GM12878 (cell line): ENCODE measurements around the gene ABR. TPM values are rescaled to one million over a fixed set of nuclear protein-coding genes. Genes with fewer than 3 reads are reported as not detected.

Source experiments
- ATAC-seq: fragments of 200-7000 bp; cut with Tn5 transposase; 3 replicates; pipeline ENCODE4 v1.9.1; 2020; ENCODE audit warnings: mild to moderate bottlenecking, moderate library complexity
- BruUV-seq: library from RNA; stranded (reverse); fragments of 400-500 nt; replicated peaks from 2 replicates; lab custom pipeline; 2021; lab: Mats Ljungman, UMichigan
- CTCF ChIA-PET: fragments of 300-600 bp; sonication (Branson Sonifier 250); formaldehyde crosslinking; extraction: SDS; loops from one replicate; lab custom pipeline; 2021; ENCODE audit warnings: inconsistent platforms; lab: Yijun Ruan, JAX
- POLR2A ChIA-PET: fragments of 350-600 bp; formaldehyde crosslinking; extraction: SDS; loops from one replicate; lab custom pipeline; 2021; ENCODE audit warnings: inconsistent platforms; lab: Charles Lee
- RAD21 ChIA-PET: fragments of 300-600 bp; sonication (Branson Sonifier 250); formaldehyde crosslinking; loops from one replicate; lab custom pipeline; 2023; ENCODE audit warnings: antibody characterized with exemption; ENCODE audit not compliant: unreplicated experiment; lab: Charles Lee
- SMC1A ChIA-PET: fragments of 300-600 bp; sonication (Branson Sonifier 250); formaldehyde crosslinking; loops from one replicate; lab custom pipeline; 2023; ENCODE audit not compliant: unreplicated experiment, uncharacterized antibody; lab: Charles Lee
- DNase-seq: peaks from one replicate; pipeline ENCODE4 v3.0.0-alpha.2; 2011; ENCODE audit warnings: low read depth, low spot score
- FAIRE-seq: peaks from 3 replicates; lab custom pipeline; 2011; peaks lifted over from hg19 to GRCh38; lab: Jason Lieb, UNC
- H2AFZ ChIP-seq: 2 replicates; pipeline ENCODE4 v1.6.0; 2011; ENCODE audit warnings: low read depth, low read length, control low read depth; ENCODE audit not compliant: control insufficient read depth
- H3K27ac ChIP-seq: 2 replicates; pipeline ENCODE4 v1.5.1; 2011; ENCODE audit warnings: control low read depth; ENCODE audit not compliant: control insufficient read depth, insufficient read depth
- H3K27me3 ChIP-seq, 2 experiments: replicated peaks in 1 of 2; 2 replicates each; pipeline versions ENCODE4 v1.6.0 to v1.6.1; 2011; ENCODE audit warnings: low read length in 1 of 2; ENCODE audit not compliant: control insufficient read depth in 2 of 2, insufficient read depth in 2 of 2
- H3K36me3 ChIP-seq, 2 experiments: 2 replicates each; pipeline ENCODE4 v1.5.1; 2011; ENCODE audit warnings: low read length in 1 of 2; ENCODE audit not compliant: control insufficient read depth in 2 of 2, insufficient read depth in 2 of 2
- H3K4me1 ChIP-seq: 2 replicates; pipeline ENCODE4 v1.6.1; 2011; ENCODE audit warnings: mild to moderate bottlenecking, low read length, moderate library complexity, mixed read lengths; ENCODE audit not compliant: control insufficient read depth, insufficient read depth
- H3K4me2 ChIP-seq: 2 replicates; pipeline ENCODE4 v1.6.0; 2011; ENCODE audit warnings: control low read depth; ENCODE audit not compliant: control insufficient read depth, insufficient read depth
- H3K4me3 ChIP-seq: fragments of 200-600 bp; sonication (generic); 2 replicates; pipeline ENCODE4 v1.5.1; 2016
- H3K79me2 ChIP-seq: 2 replicates; pipeline ENCODE4 v1.6.0; 2011; ENCODE audit warnings: low read length; ENCODE audit not compliant: control insufficient read depth, insufficient read depth
- H3K9ac ChIP-seq: 2 replicates; pipeline ENCODE4 v1.8.0; 2011; ENCODE audit warnings: low read length, control low read depth, mixed read lengths; ENCODE audit not compliant: control insufficient read depth, insufficient read depth
- H3K9me3 ChIP-seq: replicated peaks from 3 replicates; pipeline ENCODE4 v1.5.1; 2011; ENCODE audit warnings: mild to moderate bottlenecking, low read length; ENCODE audit not compliant: control insufficient read depth, insufficient read depth
- H4K20me1 ChIP-seq: 2 replicates; pipeline ENCODE4 v1.6.0; 2011; ENCODE audit not compliant: control insufficient read depth, insufficient read depth
- BHLHE40 ChIP-seq, 2 experiments: fragments of 450-650 bp in 1 of 2; IDR thresholded peaks; 2 replicates each; pipeline ENCODE4 v1.6.1; 2011 to 2017; ENCODE audit warnings: low read depth in 2 of 2, borderline replicate concordance in 1 of 2, improper control_type of control experiment in 1 of 2, low read length in 1 of 2, mild to moderate bottlenecking in 1 of 2
- CBFB ChIP-seq: IDR thresholded peaks from 2 replicates; pipeline ENCODE4 v1.6.1; 2016; ENCODE audit warnings: antibody characterized with exemption, low read depth
- CBX5 ChIP-seq: sonication (generic); IDR thresholded peaks from 2 replicates; pipeline ENCODE4 v1.6.1; 2016; ENCODE audit warnings: low read depth, moderate library complexity, mild to moderate bottlenecking, inconsistent platforms
- CEBPB ChIP-seq, 2 experiments: fragments of 150-350 bp in 1 of 2; IDR thresholded peaks; 2 replicates each; pipeline ENCODE4 v1.6.1; 2012 to 2014; ENCODE audit warnings: low read depth in 2 of 2, low read length in 2 of 2, borderline replicate concordance in 1 of 2, inconsistent platforms in 1 of 2
- CHD2 ChIP-seq: IDR thresholded peaks from 2 replicates; pipeline ENCODE4 v1.6.1; 2011; ENCODE audit warnings: low read depth, low read length, improper control_type of control experiment, borderline replicate concordance
- CREM ChIP-seq: IDR thresholded peaks from 2 replicates; pipeline ENCODE4 v1.6.1; 2014; ENCODE audit warnings: antibody characterized with exemption, low read depth
- ESRRA ChIP-seq: IDR thresholded peaks from 2 replicates; pipeline ENCODE4 v1.6.1; 2012; ENCODE audit warnings: mild to moderate bottlenecking, low read length, improper control_type of control experiment
- HDGF ChIP-seq: fragments of 450-650 bp; IDR thresholded peaks from 2 replicates; pipeline ENCODE4 v1.6.1; 2016; ENCODE audit warnings: antibody characterized with exemption
- NR2C2 ChIP-seq: IDR thresholded peaks from 2 replicates; pipeline ENCODE4 v1.6.1; 2011; ENCODE audit warnings: borderline replicate concordance, low read depth; ENCODE audit not compliant: control insufficient read depth, insufficient read length
- NR2F1 ChIP-seq: fragments of 450-650 bp; conservative IDR thresholded peaks from 2 replicates; pipeline ENCODE4 v1.6.1; 2017; ENCODE audit warnings: mild to moderate bottlenecking
- PAX5 ChIP-seq: IDR thresholded peaks from 2 replicates; pipeline ENCODE4 v1.6.1; 2011; ENCODE audit warnings: low read depth, low read length, borderline replicate concordance
- PML ChIP-seq: IDR thresholded peaks from 2 replicates; pipeline ENCODE4 v1.6.1; 2012; ENCODE audit warnings: low read length, inconsistent platforms
- SMAD5 ChIP-seq: IDR thresholded peaks from 2 replicates; pipeline ENCODE4 v1.6.1; 2016; ENCODE audit warnings: antibody characterized with exemption, low read depth
- SMARCA5 ChIP-seq: fragments of 450-650 bp; IDR thresholded peaks from 2 replicates; pipeline ENCODE4 v1.6.1; 2017; ENCODE audit warnings: mild to moderate bottlenecking
- SP1 ChIP-seq: IDR thresholded peaks from one replicate; pipeline ENCODE4 v1.6.1; 2011; ENCODE audit warnings: low read depth, low read length
- TAF1 ChIP-seq: IDR thresholded peaks from 2 replicates; pipeline ENCODE4 v1.6.1; 2011; ENCODE audit warnings: mild to moderate bottlenecking, low read depth, low read length, borderline replicate concordance
- WGBS: methylation state at CpG from one replicate; pipeline ENCODE4 v1.1.6; 2016; ENCODE audit warnings: low lambda C conversion rate; ENCODE audit not compliant: insufficient replicate concordance, insufficient coverage; ENCODE audit errors: missing lambda C conversion rate; 5-methylcytosine and 5-hydroxymethylcytosine counted together
- in situ Hi-C: fragments of 300-500 bp; cut with MboI; formaldehyde crosslinking; loops from 9 replicates; pipeline ENCODE4 v1.14.3; 2018; ENCODE audit warnings: mixed read lengths
- intact Hi-C: fragments of 100-400 bp; cut with micrococcal nuclease; formaldehyde crosslinking; loops from one replicate; pipeline ENCODE4 v1.14.2; 2022; ENCODE audit not compliant: unreplicated experiment
- polyA plus RNA-seq, 11 experiments: library from polyadenylated mRNA; depleted of rRNA in 4 of 11; unstranded in 6 of 11; stranded (reverse) in 5 of 11; fragments of >200 nt; fragmentation: Nextera tagmentation in 4 of 11; fragmentation: Illumina TruSeq in 1 of 11; extraction: Ambion mirVana in 4 of 11; extraction: Trizol in 1 of 11; gene quantifications; 1 replicate in 1 of 11; 2 replicates in 10 of 11; pipeline versions ENCODE4 v1.2.1 to v1.2.3, GENCODE V29; 2011 to 2016; ENCODE audit warnings: inconsistent platforms in 2 of 11, missing spikeins in 2 of 11, low read depth in 1 of 11
- total RNA-seq, 4 experiments: library from RNA; depleted of rRNA in 3 of 4; stranded (reverse); fragments of >200 nt in 3 of 4; fragmentation: Illumina TruSeq in 1 of 4; extraction: Trizol in 1 of 4; gene quantifications; 2 replicates each; pipeline versions ENCODE4 v1.2.1 to v1.2.3, GENCODE V29; 2013 to 2021
- TF ChIP-seq, protein P1 (sequence below): fragments of 450-650 bp; IDR thresholded peaks from 2 replicates; pipeline ENCODE4 v1.6.1; 2016; ENCODE audit warnings: mild to moderate bottlenecking
- TF ChIP-seq, protein P2 (sequence below): fragments of 450-650 bp; IDR thresholded peaks from 2 replicates; pipeline ENCODE4 v1.6.1; 2017; ENCODE audit warnings: antibody characterized with exemption, mild to moderate bottlenecking, moderate library complexity
- TF ChIP-seq, protein P3 (sequence below), 3 experiments: IDR thresholded peaks in 2 of 3; conservative IDR thresholded peaks in 1 of 3; 2 replicates each; pipeline ENCODE4 v1.5.1; 2011; ENCODE audit warnings: low read depth in 3 of 3, low read length in 3 of 3, mild to moderate bottlenecking in 3 of 3, control low read depth in 2 of 3, moderate library complexity in 2 of 3, inconsistent platforms in 1 of 3, mixed read lengths in 1 of 3; ENCODE audit not compliant: control insufficient read depth in 2 of 3, insufficient read depth in 1 of 3; ENCODE audit errors: extremely low read depth in 1 of 3

Gene ABR
- total and polyA plus RNA-seq, 10 of the 15 experiments (the other 5 are each of a cell fraction or from before 2014, with no cell fraction given): 1.4 to 112 (median 30.0) TPM

DNA sequence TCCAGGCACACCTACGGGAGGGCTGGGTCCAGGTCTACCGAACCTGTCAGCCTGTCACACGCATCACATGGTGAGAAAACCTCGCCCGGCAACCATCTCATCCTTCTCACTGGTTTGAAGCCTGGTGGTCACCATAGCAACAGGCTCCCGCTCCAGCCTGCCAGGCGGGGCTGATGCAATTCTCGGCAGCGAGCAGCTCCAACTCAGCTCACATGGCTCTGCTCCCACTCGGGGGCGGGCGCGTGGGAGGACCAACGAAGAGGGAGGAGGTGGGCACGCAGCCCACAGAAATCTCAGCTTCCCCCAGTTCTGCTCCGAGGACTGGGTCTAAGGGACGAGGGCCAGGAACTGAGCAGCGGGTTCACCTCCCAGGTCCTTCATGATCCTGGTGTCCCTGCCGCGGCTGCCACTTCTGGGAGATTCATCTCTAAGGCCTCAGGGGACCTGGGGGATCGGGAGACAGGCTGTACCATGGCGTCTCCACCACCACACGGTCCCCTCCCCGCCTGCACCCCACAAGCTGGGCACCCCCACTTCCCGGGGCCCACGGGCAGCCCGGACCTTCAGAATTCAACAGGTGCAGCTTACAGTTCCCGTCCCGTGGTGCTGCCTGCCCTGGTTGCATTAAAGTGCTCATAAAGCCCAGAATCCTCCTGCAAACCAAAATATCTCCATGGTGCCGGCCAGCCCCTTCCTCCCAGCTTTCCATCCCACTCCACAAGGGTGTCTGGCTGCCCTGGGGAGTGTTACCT, 25.8 kb downstream of the ABR start:
- ChIA-PET POLR2A (no interaction called here), RAD21 (no interaction called here), CTCF (no interaction called here), SMC1A (no interaction called here)
- FAIRE-seq: no peak
- H3K79me2 ChIP-seq: no peaks in the 10 kb centered on the region; the same call in none of the 2 replicates
- BruUV-seq: no TSS peak
- no peak overlapping the region for H3K9ac ChIP-seq
- 89% methylated on average over 15 of the region's 30 CpGs for WGBS
- H3K36me3 ChIP-seq: peaks cover 2 to 3% of the 10 kb centered on the region in 2 experiments; a peak in 3 of 4 replicates
- intact Hi-C loops (no loop called here), in situ Hi-C loops (no loop called here)
- ATAC-seq: no peak
- H3K4me2 ChIP-seq: no peak overlapping the region
- no peaks in the 10 kb centered on the region; the same call in 2 of the 3 replicates for H3K9me3 ChIP-seq
- H3K27ac ChIP-seq: no peak overlapping the region
- no peak overlapping the region for H3K4me3 ChIP-seq
- DNase-seq: no peak
- no peaks in the 10 kb centered on the region for H4K20me1 ChIP-seq
- TF ChIP-seq CBX5 (no peak), SMAD5 (no peak), PAX5 (no peak), CBFB (no peak), NR2F1 (no peak), TAF1 (no peak), BHLHE40 (IDR thresholded peaks at IDR 0.05; ENCODE audit: borderline replicate concordance in 1 of 2, low read depth in 2 of 2, low read length in 1 of 2) (no peak), SMARCA5 (no peak), CREM (no peak), CHD2 (no peak), PML (no peak), NR2C2 (no peak), ESRRA (no peak), SP1 (no peak), HDGF (no peak), CEBPB (IDR thresholded peaks at IDR 0.05; ENCODE audit: borderline replicate concordance in 1 of 2, low read depth in 2 of 2, low read length in 2 of 2) (no peak)
- TF ChIP-seq, protein P1, sequence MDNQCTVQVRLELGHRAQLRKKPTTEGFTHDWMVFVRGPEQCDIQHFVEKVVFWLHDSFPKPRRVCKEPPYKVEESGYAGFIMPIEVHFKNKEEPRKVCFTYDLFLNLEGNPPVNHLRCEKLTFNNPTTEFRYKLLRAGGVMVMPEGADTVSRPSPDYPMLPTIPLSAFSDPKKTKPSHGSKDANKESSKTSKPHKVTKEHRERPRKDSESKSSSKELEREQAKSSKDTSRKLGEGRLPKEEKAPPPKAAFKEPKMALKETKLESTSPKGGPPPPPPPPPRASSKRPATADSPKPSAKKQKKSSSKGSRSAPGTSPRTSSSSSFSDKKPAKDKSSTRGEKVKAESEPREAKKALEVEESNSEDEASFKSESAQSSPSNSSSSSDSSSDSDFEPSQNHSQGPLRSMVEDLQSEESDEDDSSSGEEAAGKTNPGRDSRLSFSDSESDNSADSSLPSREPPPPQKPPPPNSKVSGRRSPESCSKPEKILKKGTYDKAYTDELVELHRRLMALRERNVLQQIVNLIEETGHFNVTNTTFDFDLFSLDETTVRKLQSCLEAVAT: no peak
- TF ChIP-seq, protein P2, sequence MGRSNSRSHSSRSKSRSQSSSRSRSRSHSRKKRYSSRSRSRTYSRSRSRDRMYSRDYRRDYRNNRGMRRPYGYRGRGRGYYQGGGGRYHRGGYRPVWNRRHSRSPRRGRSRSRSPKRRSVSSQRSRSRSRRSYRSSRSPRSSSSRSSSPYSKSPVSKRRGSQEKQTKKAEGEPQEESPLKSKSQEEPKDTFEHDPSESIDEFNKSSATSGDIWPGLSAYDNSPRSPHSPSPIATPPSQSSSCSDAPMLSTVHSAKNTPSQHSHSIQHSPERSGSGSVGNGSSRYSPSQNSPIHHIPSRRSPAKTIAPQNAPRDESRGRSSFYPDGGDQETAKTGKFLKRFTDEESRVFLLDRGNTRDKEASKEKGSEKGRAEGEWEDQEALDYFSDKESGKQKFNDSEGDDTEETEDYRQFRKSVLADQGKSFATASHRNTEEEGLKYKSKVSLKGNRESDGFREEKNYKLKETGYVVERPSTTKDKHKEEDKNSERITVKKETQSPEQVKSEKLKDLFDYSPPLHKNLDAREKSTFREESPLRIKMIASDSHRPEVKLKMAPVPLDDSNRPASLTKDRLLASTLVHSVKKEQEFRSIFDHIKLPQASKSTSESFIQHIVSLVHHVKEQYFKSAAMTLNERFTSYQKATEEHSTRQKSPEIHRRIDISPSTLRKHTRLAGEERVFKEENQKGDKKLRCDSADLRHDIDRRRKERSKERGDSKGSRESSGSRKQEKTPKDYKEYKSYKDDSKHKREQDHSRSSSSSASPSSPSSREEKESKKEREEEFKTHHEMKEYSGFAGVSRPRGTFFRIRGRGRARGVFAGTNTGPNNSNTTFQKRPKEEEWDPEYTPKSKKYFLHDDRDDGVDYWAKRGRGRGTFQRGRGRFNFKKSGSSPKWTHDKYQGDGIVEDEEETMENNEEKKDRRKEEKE: no peak
- TF ChIP-seq, protein P3, sequence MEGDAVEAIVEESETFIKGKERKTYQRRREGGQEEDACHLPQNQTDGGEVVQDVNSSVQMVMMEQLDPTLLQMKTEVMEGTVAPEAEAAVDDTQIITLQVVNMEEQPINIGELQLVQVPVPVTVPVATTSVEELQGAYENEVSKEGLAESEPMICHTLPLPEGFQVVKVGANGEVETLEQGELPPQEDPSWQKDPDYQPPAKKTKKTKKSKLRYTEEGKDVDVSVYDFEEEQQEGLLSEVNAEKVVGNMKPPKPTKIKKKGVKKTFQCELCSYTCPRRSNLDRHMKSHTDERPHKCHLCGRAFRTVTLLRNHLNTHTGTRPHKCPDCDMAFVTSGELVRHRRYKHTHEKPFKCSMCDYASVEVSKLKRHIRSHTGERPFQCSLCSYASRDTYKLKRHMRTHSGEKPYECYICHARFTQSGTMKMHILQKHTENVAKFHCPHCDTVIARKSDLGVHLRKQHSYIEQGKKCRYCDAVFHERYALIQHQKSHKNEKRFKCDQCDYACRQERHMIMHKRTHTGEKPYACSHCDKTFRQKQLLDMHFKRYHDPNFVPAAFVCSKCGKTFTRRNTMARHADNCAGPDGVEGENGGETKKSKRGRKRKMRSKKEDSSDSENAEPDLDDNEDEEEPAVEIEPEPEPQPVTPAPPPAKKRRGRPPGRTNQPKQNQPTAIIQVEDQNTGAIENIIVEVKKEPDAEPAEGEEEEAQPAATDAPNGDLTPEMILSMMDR (IDR thresholded peaks at IDR 0.05 in 2 of 3, conservative IDR thresholded peaks at IDR 0.05 in 1 of 3; ENCODE audit: control insufficient read depth in 2 of 3, extremely low read depth in 1 of 3, insufficient read depth in 1 of 3, low read depth in 3 of 3, low read length in 3 of 3): no peak
- no peaks in the 10 kb centered on the region for H3K27me3 ChIP-seq
- H3K4me1 ChIP-seq: no peaks in the 10 kb centered on the region
- H2AFZ ChIP-seq: no peak overlapping the region
